PC-9 (cell line): Measurements from ENCODE around the gene SPACDR.

Source experiments
- CTCF ChIP-seq: fragments of 200-600 bp; sonication (generic); conservative IDR thresholded peaks from 2 replicates; pipeline ENCODE4 v1.6.1; 2017; ENCODE audit warnings: mixed run types, antibody characterized with exemption, mild to moderate bottlenecking, moderate library complexity
- EZH2 ChIP-seq: fragments of 200-600 bp; sonication (generic); IDR thresholded peaks from 2 replicates; pipeline ENCODE4 v1.8.0; 2017; ENCODE audit warnings: antibody characterized with exemption, low read depth

DNA sequence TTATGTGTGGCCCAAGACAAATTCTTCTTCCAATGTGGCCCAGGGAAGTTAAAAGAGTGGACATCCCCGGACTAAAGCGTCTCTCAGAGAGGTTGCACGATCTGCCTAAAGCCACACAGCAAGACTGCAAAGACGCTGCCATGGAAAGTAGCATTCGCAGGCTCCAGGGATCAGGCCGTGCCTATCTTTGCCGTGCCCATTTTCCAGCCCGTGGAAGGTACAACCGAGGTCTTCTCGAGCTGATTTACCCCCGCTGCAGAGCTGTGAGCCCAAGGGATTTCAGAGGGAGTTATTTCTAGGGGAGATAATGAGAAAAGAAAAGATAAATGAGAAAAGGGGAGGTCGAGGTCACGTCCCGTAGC is 18.6 kb upstream of the SPACDR start:
- TF ChIP-seq CTCF: no peak
- TF ChIP-seq EZH2: no peak
